ENCODE measurements around the gene ITGAE. TPM values are rescaled to one million over a fixed set of nuclear protein-coding genes. Genes with fewer than 3 reads are reported as not detected.

ITGAE gene
- total and polyA plus RNA-seq, 12 donors = 4.9 to 85.4 (median 33.7) TPM

- TF ChIP-seq CTCF (IDR thresholded peaks at IDR 0.05) (no peak), POLR2A (IDR thresholded peaks at IDR 0.05) (no peak)
- Histone ChIP-seq H3K4me1 (replicated peaks in 1 of 2) (no peaks in the 10 kb centered on the region), H3K36me3 (replicated peaks in 1 of 2) (no peaks in the 10 kb centered on the region), H3K27me3 (no peaks in the 10 kb centered on the region), H3K9me3 (replicated peaks in 1 of 3) (no peaks in the 10 kb centered on the region), H3K27ac (no peak overlapping the region), H3K4me3 (no peak overlapping the region)
- intact Hi-C loops (cut with DNase I) = no loop called here
- no peak for DNase-seq
- WGBS, 4 donors = 94 to 100% (median 97%) methylated on average over 3 to 15 of the region's 15 CpGs
Measured at GRCh38 chr17:3751836-3752235, 49.2 kb downstream of the ITGAE start.

GRCh38 chr17:3750926-3751325 is 50.1 kb downstream of the ITGAE start:
- TF ChIP-seq CTCF (IDR thresholded peaks at IDR 0.05) = no peak
- no peak for TF ChIP-seq POLR2A (IDR thresholded peaks at IDR 0.05)
- H3K36me3 ChIP-seq (replicated peaks in 1 of 2) = no peaks in the 10 kb centered on the region
- DNase-seq = no peak
- intact Hi-C loops (cut with DNase I) = no loop called here
- H3K4me1 ChIP-seq (replicated peaks in 1 of 2) = no peaks in the 10 kb centered on the region
- H3K4me3 ChIP-seq = no peak overlapping the region
- WGBS, 4 donors = 74 to 87% (median 82%) methylated on average over 8 of the region's 8 CpGs
- H3K27me3 ChIP-seq = no peaks in the 10 kb centered on the region
- H3K9me3 ChIP-seq (replicated peaks in 1 of 3) = no peaks in the 10 kb centered on the region
- no peak overlapping the region for H3K27ac ChIP-seq

GRCh38 chr17:3750296-3750695 is 50.7 kb downstream of the ITGAE start:
- Histone ChIP-seq H3K27me3 (no peaks in the 10 kb centered on the region), H3K27ac (no peak overlapping the region), H3K4me3 (no peak overlapping the region), H3K36me3 (replicated peaks in 1 of 2) (no peaks in the 10 kb centered on the region), H3K9me3 (replicated peaks in 1 of 3) (no peaks in the 10 kb centered on the region), H3K4me1 (replicated peaks in 1 of 2) (no peaks in the 10 kb centered on the region)
- WGBS, 4 donors = 85 to 90% (median 87%) methylated on average over 15 to 17 of the region's 17 CpGs
- intact Hi-C loops (cut with DNase I) = no loop called here
- TF ChIP-seq POLR2A (IDR thresholded peaks at IDR 0.05) = no peak
- no peak for TF ChIP-seq CTCF (IDR thresholded peaks at IDR 0.05)
- no peak for DNase-seq

- Histone ChIP-seq H3K9me3 (replicated peaks in 1 of 3) (no peaks in the 10 kb centered on the region), H3K27me3 (no peaks in the 10 kb centered on the region), H3K4me1 (replicated peaks in 1 of 2) (no peaks in the 10 kb centered on the region), H3K27ac (no peak overlapping the region), H3K4me3 (no peak overlapping the region), H3K36me3 (replicated peaks in 1 of 2) (no peaks in the 10 kb centered on the region)
- DNase-seq = no peak
- intact Hi-C loops (cut with DNase I) = no loop called here
- no peak for TF ChIP-seq CTCF (IDR thresholded peaks at IDR 0.05)
- TF ChIP-seq POLR2A (IDR thresholded peaks at IDR 0.05) = no peak
- WGBS, 4 donors = 86 to 93% (median 91%) methylated on average over 7 of the region's 7 CpGs
Measured at GRCh38 chr17:3748576-3748975, 52.4 kb downstream of the ITGAE start.
